Measurements from ENCODE around the gene SFT2D2.

The SFT2D2 gene

GRCh38 chr1:168271636-168272035 is 45.8 kb downstream of the SFT2D2 start:
- DNase-seq: no peak

DNA sequence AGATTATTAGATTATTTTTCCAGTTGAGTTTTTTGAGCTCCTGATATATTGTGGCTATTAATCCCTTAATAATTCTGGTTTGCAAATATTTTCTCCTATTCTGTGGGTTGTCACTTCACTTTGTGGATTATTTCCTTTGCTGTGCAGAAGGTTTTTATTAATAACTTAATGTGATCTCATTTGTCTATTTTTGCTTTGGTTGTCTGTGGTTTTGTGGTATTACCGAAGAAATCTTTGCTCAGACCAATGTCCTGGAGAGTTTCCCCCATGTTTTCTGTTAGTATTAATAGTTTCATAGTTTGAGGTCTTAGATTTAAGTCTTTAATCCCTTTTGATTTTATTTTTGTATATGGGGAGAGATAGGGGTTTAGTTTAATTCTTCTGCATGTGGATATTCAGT is 47.8 kb downstream of the SFT2D2 start:
- DNase-seq: no peak

GRCh38 chr1:168279253-168279652 is 53.4 kb downstream of the SFT2D2 start:
- no peak for DNase-seq

GRCh38 chr1:168280296-168280927 is 54.6 kb downstream of the SFT2D2 start, which contains the start of gene TBX19:
Gene TBX19, plus strand, starts transcription at chr1:168280877. Its CDS starts 214 bp downstream, at chr1:168281091.
- DNase-seq: no peak

DNA sequence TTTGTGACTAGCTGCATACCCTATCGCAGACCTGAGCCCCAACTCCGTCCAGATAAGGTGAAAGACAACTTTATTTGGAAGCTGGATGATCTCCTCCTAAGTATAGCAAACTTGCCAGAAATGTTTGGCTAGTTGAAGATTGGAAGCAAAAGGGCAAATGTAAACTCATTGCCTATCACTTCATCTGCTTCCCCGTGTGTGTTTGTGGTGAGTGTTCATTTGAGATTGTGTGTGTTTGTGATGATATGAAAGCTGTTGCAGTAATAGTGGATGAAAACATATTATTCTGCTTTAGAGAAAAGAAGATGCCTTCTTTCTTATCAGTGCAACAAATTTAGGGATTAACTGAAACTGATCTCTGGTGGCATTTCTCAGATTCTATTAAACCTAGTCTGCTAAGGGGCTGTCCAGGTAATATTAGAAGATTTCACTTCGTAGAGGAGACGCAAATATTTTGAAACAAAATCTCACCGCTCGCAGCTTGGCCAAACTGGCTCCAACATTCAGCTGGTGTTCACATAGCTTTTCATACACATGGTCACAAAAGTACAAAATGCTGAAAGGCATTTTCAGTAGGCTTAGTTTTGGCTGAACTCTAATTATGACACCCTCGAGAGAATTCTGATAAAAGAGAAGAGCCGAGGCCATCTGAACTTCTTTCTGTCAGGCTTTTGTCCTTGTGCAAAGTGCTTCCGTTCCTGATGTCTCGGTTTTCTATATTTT is 56.0 kb downstream of the SFT2D2 start:
- no peak for DNase-seq

GRCh38 chr1:168285521-168285790 is 59.7 kb downstream of the SFT2D2 start:
- no peak for DNase-seq

DNA sequence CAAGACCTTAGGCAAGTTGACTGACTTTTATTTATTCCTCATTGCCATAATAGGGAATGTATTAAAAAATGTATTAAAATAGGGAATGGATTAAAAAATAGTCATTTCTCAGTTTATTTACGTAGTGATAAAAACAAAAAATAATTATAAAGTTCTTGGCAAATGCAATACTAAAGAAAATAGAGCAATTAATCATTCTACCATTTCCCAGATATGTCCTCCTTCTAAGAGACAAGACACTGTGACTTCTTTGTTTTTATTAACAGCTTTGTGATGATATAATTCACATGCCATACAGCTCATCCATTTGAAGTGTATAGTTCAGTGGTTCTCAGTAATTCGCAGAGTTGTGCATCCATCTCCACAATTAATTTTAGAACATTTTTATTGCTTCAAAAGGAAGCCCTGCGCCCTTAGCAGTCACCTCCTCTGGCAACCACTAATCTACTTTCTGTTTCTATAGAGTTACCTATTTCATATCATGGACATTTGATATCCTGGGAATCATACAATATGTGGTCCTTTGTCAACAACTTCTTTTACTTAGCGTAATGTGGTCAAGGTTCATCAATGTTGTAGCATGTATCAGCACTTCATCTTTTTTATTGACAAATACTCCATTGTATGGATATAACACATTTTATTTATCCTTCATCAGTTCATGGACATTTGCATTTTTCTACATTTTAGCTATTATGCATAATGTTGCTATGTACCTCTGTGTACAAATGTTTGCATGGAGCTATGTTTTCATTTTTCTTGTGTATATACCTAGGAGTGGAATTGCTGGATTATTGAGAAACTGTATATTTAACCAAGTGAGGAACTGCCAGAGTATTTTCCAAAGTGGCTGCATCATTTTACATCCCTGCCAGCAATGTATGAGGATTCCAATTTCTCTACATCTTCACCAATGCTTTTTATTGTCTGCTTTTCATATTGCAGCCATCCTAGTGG is 60.4 kb downstream of the SFT2D2 start:
- DNase-seq: no peak

- DNase-seq: peak; percentile 34
Measured at GRCh38 chr1:168287237-168287664, 61.4 kb downstream of the SFT2D2 start.

DNA sequence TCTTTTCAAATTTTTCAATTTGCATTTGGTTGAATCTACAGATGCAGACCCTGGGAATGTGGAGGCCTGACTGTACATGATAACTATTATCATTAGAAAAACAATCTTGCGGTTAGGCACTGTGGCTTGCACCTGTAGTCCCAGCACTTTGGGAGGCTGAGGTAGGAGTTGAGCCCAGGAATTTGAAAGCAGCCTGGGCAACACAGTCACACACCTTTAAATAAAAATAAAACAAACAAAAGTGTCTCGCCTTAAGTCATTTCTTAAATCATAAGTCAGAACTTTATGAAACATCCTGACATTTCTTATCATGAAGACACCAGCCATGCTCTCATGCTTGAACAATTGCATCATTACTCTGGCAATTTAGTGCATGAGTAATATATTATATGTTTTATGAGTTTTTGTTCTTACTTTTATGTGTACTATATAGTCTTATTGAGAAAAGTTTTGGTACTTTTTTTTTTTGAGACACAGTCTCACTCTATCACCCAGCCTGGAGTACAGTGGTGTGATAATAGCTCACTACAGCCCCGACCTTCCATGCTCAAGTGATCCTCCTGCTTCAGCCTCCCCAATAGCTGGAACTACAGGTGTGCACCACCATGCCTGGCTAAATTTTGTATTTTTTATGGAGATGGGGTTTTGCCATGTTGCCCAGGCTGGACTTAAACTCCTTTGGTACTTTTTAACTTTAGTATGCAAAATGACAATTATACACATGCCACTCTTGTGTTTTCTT is 62.7 kb downstream of the SFT2D2 start:
- no peak for DNase-seq

DNA sequence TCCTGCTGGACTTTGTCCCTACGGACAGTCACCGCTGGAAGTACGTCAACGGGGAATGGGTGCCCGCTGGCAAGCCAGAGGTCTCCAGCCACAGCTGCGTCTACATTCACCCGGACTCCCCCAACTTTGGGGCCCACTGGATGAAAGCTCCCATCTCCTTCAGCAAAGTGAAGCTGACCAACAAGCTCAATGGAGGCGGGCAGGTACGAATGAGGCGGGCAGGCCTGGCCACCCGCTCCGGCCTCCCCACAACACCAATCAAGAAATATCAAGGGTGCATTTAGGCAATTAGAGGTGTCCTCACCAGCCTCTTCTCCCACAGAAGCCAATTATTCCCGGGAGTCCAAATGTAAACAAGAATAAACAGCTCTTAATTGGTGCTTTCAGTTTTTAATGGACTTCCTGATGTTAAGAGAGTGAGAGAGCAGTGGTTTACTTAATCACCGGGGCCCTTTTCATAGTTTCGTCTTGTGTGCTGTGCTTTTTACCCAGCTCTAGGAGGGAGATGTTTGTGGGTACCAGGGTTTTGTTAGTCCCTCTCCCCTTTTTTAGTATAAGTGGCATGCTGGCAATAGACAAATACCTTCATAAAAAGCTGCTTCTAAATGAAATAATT is 65.5 kb downstream of the SFT2D2 start:
- no peak for DNase-seq

DNA sequence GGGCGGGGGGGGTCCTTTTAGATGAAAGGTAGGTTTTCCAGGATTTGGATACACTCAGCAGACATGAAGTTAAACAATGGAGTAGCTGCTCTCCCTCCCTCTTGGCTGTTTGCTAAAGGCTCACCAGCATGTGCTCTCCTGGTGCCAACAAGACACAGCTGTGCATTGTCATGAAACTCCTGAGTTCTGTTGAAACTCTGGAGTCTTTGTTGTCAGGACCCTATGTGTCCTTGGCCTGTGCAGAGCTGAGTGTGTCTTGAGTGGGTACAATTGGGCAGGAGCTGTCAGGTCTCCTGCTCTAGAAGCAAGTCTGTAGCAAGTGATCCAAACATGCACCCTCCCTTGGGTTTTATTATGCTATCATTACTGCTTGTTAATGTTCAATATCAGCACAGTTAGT is 67.6 kb downstream of the SFT2D2 start:
- DNase-seq: no peak

DNA sequence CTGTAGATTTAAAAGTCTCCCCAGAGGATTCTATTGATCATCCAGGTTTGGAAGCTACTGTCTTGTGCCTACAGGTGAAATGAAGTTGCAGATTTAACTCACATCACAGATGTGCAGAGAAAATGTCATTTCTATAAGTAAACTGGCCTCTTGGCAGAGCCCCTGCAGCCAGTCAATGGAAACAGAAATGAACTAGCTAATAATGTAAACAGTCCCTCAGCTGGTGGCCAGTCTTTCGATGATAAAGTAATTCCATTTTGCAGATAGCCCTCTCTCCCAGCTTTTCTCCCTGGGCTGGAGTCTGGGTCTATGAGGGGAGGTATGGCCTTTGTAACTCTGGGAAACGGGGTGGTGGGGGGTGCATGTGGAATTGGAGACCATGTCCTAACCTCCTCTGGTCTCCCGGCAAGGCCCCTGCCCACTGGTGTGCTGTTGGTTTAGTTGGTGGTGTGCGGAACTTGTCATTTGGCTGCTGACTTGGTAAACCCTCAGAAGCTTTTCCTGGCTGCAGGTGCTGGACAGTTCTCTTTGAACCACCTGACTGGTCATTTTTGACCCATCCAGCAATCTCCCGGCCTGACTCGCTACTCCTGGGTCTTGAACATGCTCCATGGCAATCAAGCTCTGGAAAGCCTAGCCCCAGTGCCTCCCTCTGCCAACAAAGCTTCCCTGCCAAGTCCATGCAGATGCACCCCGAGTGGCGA is 69.8 kb downstream of the SFT2D2 start:
- DNase-seq: no peak

- no peak for DNase-seq
Measured at GRCh38 chr1:168297019-168297730, 71.4 kb downstream of the SFT2D2 start.

GRCh38 chr1:168298446-168298845 is 72.6 kb downstream of the SFT2D2 start:
- no peak for DNase-seq

GRCh38 chr1:168300626-168301025 is 74.8 kb downstream of the SFT2D2 start:
- no peak for DNase-seq

- DNase-seq: no peak
Measured at GRCh38 chr1:168301664-168302320, 76.0 kb downstream of the SFT2D2 start.

All from activated CD4-positive, alpha-beta T cell treated with anti-CD3 and anti-CD28 coated beads, Interleukin-2, Interleukin-6, amounts not matched to agents 100 ng/mL and 50 ng/mL, durations not matched to agents 16 hours and 8 hours (primary cell).